Transverse colon (tissue), 4 donors: ENCODE measurements around the gene SNF8.

Experiments used
- POLR2A ChIP-seq: fragments of 450-650 bp; IDR thresholded peaks from one replicate; pipeline ENCODE4 v1.6.1; 2016; ENCODE audit warnings: antibody characterized with exemption, mild to moderate bottlenecking, moderate library complexity
- POLR2AphosphoS5 ChIP-seq, 3 donors: sonication (generic); formaldehyde crosslinking; IDR thresholded peaks; one replicate each; pipeline ENCODE4 v1.6.1; 2016; ENCODE audit warnings: antibody characterized with exemption in 3 of 3
- TF ChIP-seq, protein P1 (sequence below), 5 experiments: fragments of 200-600 bp in 3 of 5; fragments of 450-650 bp in 2 of 5; sonication (generic) in 3 of 5; IDR thresholded peaks; 1 replicate in 2 of 5; 2 replicates in 3 of 5; pipeline ENCODE4 v1.5.1; 2016 to 2017; ENCODE audit warnings: antibody characterized with exemption in 5 of 5, inconsistent platforms in 3 of 5, mild to moderate bottlenecking in 2 of 5, moderate library complexity in 1 of 5

DNA sequence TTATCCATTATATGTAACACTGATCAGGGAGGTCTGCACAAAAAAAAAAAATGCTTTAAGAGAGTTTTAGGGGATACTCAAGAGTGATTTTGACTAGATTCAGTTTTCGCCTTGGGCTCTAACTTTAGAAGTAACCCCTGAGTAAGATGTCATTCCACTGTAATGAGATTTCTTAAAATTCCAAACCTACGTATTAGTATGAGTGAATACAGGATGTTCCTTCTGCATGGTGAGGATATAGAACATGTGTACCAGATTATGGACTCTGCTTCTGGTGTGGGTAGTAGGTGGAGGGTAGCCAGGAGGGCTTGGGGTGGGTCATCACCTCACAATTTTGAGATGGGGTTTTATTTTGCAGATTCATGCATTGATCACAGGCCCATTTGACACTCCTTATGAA lies 32.2 kb downstream of the SNF8 start:
- TF ChIP-seq, protein P1, sequence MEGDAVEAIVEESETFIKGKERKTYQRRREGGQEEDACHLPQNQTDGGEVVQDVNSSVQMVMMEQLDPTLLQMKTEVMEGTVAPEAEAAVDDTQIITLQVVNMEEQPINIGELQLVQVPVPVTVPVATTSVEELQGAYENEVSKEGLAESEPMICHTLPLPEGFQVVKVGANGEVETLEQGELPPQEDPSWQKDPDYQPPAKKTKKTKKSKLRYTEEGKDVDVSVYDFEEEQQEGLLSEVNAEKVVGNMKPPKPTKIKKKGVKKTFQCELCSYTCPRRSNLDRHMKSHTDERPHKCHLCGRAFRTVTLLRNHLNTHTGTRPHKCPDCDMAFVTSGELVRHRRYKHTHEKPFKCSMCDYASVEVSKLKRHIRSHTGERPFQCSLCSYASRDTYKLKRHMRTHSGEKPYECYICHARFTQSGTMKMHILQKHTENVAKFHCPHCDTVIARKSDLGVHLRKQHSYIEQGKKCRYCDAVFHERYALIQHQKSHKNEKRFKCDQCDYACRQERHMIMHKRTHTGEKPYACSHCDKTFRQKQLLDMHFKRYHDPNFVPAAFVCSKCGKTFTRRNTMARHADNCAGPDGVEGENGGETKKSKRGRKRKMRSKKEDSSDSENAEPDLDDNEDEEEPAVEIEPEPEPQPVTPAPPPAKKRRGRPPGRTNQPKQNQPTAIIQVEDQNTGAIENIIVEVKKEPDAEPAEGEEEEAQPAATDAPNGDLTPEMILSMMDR (IDR thresholded peaks at IDR 0.05), result no peak
- no peak for TF ChIP-seq POLR2AphosphoS5 (IDR thresholded peaks at IDR 0.05)
- TF ChIP-seq POLR2A, result no peak
